ENCODE results near the gene SOCS6.

SOCS6 gene

DNA sequence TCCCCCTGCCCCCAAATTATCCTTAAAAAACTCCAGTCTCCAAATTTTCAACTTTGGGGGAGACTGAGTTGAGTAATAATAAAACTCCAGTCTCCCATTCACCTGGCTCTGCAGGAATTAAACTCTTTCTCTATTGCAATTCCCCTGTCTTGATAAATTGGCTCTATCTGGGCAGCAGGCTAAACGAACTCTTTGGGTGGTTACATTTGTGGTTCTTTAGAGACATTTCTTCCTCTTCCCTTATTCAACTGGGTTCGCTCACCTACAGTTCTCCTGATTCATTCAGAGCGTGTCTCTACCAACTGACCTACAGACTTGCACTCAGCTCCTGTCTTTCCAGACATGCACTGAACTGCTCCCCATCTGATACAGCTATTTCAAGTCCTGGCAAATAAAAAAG lies 17.1 kb upstream of the SOCS6 start:
- in situ Hi-C loops (cut with HindIII; ENCODE audit: low pct_ligation_motif_present, low sequenced_read_pairs) = no loop called here
- Histone ChIP-seq H3K4me3 (ENCODE audit: low read depth, low read length) (no peak overlapping the region), H3K27ac (no peak overlapping the region), H3K36me3 (replicated peaks) (no peaks in the 10 kb centered on the region), H3K27me3 (replicated peaks) (no peaks in the 10 kb centered on the region)
- TF ChIP-seq, protein P1, sequence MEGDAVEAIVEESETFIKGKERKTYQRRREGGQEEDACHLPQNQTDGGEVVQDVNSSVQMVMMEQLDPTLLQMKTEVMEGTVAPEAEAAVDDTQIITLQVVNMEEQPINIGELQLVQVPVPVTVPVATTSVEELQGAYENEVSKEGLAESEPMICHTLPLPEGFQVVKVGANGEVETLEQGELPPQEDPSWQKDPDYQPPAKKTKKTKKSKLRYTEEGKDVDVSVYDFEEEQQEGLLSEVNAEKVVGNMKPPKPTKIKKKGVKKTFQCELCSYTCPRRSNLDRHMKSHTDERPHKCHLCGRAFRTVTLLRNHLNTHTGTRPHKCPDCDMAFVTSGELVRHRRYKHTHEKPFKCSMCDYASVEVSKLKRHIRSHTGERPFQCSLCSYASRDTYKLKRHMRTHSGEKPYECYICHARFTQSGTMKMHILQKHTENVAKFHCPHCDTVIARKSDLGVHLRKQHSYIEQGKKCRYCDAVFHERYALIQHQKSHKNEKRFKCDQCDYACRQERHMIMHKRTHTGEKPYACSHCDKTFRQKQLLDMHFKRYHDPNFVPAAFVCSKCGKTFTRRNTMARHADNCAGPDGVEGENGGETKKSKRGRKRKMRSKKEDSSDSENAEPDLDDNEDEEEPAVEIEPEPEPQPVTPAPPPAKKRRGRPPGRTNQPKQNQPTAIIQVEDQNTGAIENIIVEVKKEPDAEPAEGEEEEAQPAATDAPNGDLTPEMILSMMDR (IDR thresholded peaks at IDR 0.05; ENCODE audit: low read depth, low read length, missing control alignments) = no peak
- no peak for DNase-seq

- in situ Hi-C loops (cut with HindIII; ENCODE audit: low pct_ligation_motif_present, low sequenced_read_pairs) = no loop called here
- Histone ChIP-seq H3K27me3 (replicated peaks) (no peaks in the 10 kb centered on the region), H3K27ac (no peak overlapping the region), H3K36me3 (replicated peaks) (no peaks in the 10 kb centered on the region), H3K4me3 (ENCODE audit: low read depth, low read length) (no peak overlapping the region)
- TF ChIP-seq, protein P1 (IDR thresholded peaks at IDR 0.05; ENCODE audit: low read depth, low read length, missing control alignments) = no peak
- no peak for DNase-seq
These were observed 15.8 kb upstream of the SOCS6 start for GRCh38 chr18:70273021-70273420.

DNA sequence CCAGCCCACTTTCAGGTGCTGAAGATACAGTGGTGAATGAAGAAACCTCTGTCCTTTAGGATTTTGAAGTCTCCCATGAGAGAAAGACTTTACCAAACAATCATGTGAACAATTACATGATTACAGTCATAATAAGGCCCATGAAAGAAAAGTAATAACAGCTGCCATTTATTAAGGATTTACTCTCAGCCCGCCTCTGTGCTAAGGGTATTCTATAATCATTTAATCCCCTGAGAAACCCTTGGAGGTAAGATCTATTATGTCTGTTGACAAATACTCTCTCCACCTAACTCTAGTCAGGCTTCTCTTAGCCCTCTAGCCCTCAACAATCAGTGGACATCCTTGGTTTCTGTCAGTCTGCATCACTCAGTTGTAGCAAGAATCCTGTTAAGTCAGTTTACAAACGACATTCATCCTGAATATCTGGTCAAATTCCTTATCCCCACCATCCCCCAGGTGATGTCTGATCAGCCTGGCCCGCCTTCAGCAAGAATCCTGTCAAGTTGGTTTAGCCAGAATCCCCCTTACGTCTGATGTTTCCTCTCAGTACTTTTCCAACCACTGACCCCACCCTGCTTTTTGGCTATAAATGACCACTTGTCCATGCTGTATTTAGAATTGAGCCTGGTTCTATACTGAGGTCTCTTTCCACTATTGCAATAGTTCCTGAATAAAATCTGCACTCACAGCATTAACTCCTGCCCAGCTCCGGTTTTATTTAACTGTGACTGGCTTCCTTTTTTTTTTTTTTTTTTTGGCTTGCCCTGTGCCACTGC lies 12.2 kb upstream of the SOCS6 start:
- in situ Hi-C loops (cut with HindIII; ENCODE audit: low pct_ligation_motif_present, low sequenced_read_pairs) = no loop called here
- no peak overlapping the region for H3K27ac ChIP-seq
- H3K4me3 ChIP-seq (ENCODE audit: low read depth, low read length) = no peak overlapping the region
- DNase-seq = no peak
- TF ChIP-seq, protein P1 (IDR thresholded peaks at IDR 0.05; ENCODE audit: low read depth, low read length, missing control alignments) = no peak
- no peaks in the 10 kb centered on the region for H3K27me3 ChIP-seq (replicated peaks)
- H3K36me3 ChIP-seq (replicated peaks) = no peaks in the 10 kb centered on the region

DNA sequence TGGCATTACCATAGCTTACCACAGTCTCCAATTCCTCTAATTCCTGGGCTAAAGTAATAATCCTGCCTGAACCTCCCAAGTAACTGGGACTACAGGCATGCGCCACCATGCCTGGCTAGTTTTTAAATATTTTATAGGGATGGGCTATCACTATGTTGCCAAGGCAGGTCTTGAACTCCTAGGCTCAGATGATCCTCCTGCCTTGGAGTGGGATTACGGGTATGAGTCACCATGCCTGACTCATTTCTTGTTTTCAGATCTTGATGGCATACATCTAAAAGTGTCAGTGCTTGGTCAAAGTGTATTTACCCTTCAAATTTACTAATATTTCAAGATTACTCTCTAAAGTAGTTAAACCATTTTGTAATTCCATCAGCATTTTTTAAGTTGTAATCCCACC lies 9.4 kb upstream of the SOCS6 start:
- in situ Hi-C loops (cut with HindIII; ENCODE audit: low pct_ligation_motif_present, low sequenced_read_pairs) = no loop called here
- Histone ChIP-seq H3K36me3 (replicated peaks) (no peaks in the 10 kb centered on the region), H3K4me3 (ENCODE audit: low read depth, low read length) (no peak overlapping the region), H3K27me3 (replicated peaks) (no peaks in the 10 kb centered on the region), H3K27ac (no peak overlapping the region)
- DNase-seq = no peak
- TF ChIP-seq, protein P1 (IDR thresholded peaks at IDR 0.05; ENCODE audit: low read depth, low read length, missing control alignments) = no peak

DNA sequence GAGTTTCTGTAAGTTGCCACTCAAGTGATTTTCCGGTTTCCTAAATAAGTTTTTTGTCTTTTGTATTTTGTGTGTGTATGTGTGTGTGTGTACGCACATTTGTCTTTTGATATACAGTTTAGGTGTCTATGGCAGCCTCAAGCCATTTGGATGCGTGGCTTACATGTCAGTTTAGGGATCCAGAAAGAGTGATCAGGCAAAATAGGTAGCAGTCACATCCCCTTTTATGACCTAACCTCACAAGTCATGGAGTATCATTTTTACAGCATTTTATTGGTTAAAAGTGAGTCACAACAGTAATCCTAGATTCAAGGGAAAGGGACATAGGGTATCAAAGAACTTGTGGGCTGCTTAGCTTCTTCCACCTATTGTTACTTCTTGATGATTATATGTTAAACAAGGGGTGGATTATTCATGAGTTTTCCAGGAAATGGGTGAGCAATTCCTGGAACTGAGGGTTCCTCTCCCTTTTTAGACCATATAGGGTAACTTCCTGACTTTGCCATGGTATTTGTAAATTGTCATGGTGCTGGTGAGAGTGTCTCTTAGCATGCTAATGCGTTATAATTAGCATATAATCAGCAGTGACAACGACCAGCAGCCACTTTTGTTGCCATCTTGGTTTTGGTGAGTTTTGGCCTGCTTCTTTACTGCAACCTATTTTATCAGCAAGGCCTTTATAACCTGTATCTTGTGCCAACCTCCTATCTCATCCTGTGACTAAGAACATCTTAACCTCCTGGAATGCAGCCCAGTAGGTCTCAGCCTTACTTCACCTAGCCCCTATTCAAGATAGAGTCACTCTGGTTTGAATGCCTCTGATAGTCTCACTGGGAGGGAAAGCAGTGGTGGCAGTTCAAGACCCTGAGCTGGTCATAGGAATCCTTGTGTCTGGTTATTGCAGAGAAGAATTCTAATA lies 8.6 kb upstream of the SOCS6 start:
- DNase-seq = no peak
- H3K27ac ChIP-seq = no peak overlapping the region
- in situ Hi-C loops (cut with HindIII; ENCODE audit: low pct_ligation_motif_present, low sequenced_read_pairs) = no loop called here
- H3K36me3 ChIP-seq (replicated peaks) = no peaks in the 10 kb centered on the region
- TF ChIP-seq, protein P1 (IDR thresholded peaks at IDR 0.05; ENCODE audit: low read depth, low read length, missing control alignments) = no peak
- H3K27me3 ChIP-seq (replicated peaks) = no peaks in the 10 kb centered on the region
- no peak overlapping the region for H3K4me3 ChIP-seq (ENCODE audit: low read depth, low read length)
